SK-N-SH treated with all-trans-retinoic acid at 6 μM for 48 hours (cell line): ENCODE data around the gene EXOC3L2.

ENCODE experiments used
- ARNTL ChIP-seq: fragments of 450-650 bp; formaldehyde crosslinking; IDR thresholded peaks from 2 replicates; pipeline ENCODE4 v1.5.0; 2020; ENCODE audit warnings: low read depth, mild to moderate bottlenecking, moderate library complexity, borderline replicate concordance
- BACH2 ChIP-seq: fragments of 250-450 bp; sonication (Bioruptor Pico); IDR thresholded peaks from 2 replicates; pipeline ENCODE4 v1.9.0; 2021; ENCODE audit warnings: mild to moderate bottlenecking, borderline replicate concordance
- CSRNP3 ChIP-seq: fragments of 250-450 bp; sonication (Bioruptor Pico); IDR thresholded peaks from 2 replicates; pipeline ENCODE4 v1.5.1; 2021; ENCODE audit warnings: mild to moderate bottlenecking, moderate library complexity
- PATZ1 ChIP-seq: fragments of 250-450 bp; sonication (Bioruptor Pico); IDR thresholded peaks from 2 replicates; pipeline ENCODE4 v1.8.0; 2020; ENCODE audit warnings: mild to moderate bottlenecking, moderate library complexity, borderline replicate concordance
- TOX ChIP-seq: fragments of 250-450 bp; sonication (Bioruptor Pico); IDR thresholded peaks from 2 replicates; pipeline ENCODE4 v1.8.0; 2021; ENCODE audit warnings: mild to moderate bottlenecking, moderate library complexity, borderline replicate concordance

- no peak for TF ChIP-seq TOX (CRISPR knock-in tag)
- no peak for TF ChIP-seq ARNTL (CRISPR knock-in tag)
- no peak for TF ChIP-seq CSRNP3 (CRISPR knock-in tag)
- no peak for TF ChIP-seq PATZ1
- no peak for TF ChIP-seq BACH2 (CRISPR knock-in tag)
These were observed 76.3 kb downstream of the EXOC3L2 start for GRCh38 chr19:45168767-45169351.
